T-helper 1 cell (primary cell): ENCODE results near the gene RNF26.

Experiments used
- DNase-seq, 5 donors: peaks; one replicate each; pipeline ENCODE4 v3.0.0-alpha.2; 2012 to 2020

The RNF26 gene

GRCh38 chr11:119316016-119316728, 18.2 kb upstream of the RNF26 start:
- DNase-seq = no peak

- DNase-seq = no peak
Observed at GRCh38 chr11:119316729-119317591, 17.4 kb upstream of the RNF26 start, which contains the start of gene MCAM. TSS of gene MCAM (minus strand) at chr11:119317130. CDS start at chr11:119317101, 29 bp downstream.

- no peak for DNase-seq
Observed at GRCh38 chr11:119317592-119318239, 16.6 kb upstream of the RNF26 start.

- peak in 1 of 5 donors; percentile 63 for DNase-seq
Observed at GRCh38 chr11:119318240-119319135, 15.8 kb upstream of the RNF26 start.

GRCh38 chr11:119319136-119319699, 15.1 kb upstream of the RNF26 start:
- no peak for DNase-seq

- DNase-seq = no peak
Observed at GRCh38 chr11:119319700-119320239, 14.6 kb upstream of the RNF26 start.

- no peak for DNase-seq
Observed at GRCh38 chr11:119320240-119320775, 14.0 kb upstream of the RNF26 start.

GRCh38 chr11:119320776-119321524, 13.4 kb upstream of the RNF26 start:
- peak in 2 of 5 donors; percentile 31 to 79 for DNase-seq

- no peak for DNase-seq
Observed at GRCh38 chr11:119322360-119322739, 12.0 kb upstream of the RNF26 start.

GRCh38 chr11:119322921-119323531, 11.3 kb upstream of the RNF26 start:
- no peak for DNase-seq

- peak in 4 of 5 donors; percentile 59 to 79 (median 68) for DNase-seq
Observed at GRCh38 chr11:119323532-119324033, 10.7 kb upstream of the RNF26 start.

- DNase-seq = no peak
Observed at GRCh38 chr11:119324189-119324588, 10.1 kb upstream of the RNF26 start.

GRCh38 chr11:119329320-119329719, 5.0 kb upstream of the RNF26 start:
- DNase-seq = no peak

- no peak for DNase-seq
Observed at GRCh38 chr11:119330237-119330636, 4.1 kb upstream of the RNF26 start.

- no peak for DNase-seq
Observed at GRCh38 chr11:119332111-119332765, 2.1 kb upstream of the RNF26 start.

GRCh38 chr11:119335091-119335654, 846 bp downstream of the RNF26 start:
- DNase-seq = no peak

GRCh38 chr11:119335655-119336543, 1.6 kb downstream of the RNF26 start:
- DNase-seq = no peak
